Activated CD4-positive, alpha-beta T cell treated with anti-CD3 and anti-CD28 coated beads for 1 hour (primary cell): Measurements from ENCODE around the gene ADAM19.

Experiments
- DNase-seq: peaks from one replicate; pipeline ENCODE4 v3.0.0-alpha.2; 2020

The ADAM19 gene

GRCh38 chr5:157481265-157481664 is 94.3 kb downstream of the ADAM19 start:
- DNase-seq, result no peak

GRCh38 chr5:157479612-157480510 is 95.7 kb downstream of the ADAM19 start:
- DNase-seq, result no peak

GRCh38 chr5:157479166-157479565 is 96.4 kb downstream of the ADAM19 start:
- no peak for DNase-seq

GRCh38 chr5:157478726-157479125 is 96.8 kb downstream of the ADAM19 start:
- DNase-seq, result no peak

DNA sequence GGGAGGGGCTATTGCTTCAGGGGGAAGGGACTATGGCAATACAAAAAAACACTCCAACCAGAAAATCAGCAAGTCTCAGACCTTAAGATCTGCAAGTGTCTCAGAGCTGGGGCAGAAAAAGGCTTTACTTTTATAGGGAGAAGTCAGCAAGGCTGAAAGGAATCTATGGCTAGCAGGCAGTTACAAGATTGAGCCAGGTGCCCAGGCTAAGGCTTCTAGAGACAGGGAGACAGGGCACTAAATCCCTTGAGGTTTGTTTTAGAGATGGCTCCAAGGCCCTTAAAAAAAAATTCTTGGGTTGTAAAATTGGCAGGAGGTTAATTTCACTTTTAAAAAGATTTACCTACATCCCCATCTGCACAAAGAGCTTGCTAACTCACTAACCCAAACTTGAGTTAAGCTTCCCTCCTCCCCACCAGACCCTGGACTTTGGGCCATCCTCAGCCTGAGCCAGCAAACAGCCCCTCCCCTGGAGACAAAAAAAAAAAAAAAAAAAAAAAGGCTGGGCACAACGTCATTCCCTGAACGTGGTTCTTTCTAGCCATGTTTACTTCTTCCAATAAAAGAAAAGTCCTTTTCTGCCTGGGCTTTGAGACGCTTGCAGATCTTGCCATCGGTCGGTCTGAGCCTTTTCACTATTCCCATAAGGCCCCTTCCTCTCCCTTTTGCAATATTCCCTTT is 97.6 kb downstream of the ADAM19 start:
- DNase-seq, result no peak

DNA sequence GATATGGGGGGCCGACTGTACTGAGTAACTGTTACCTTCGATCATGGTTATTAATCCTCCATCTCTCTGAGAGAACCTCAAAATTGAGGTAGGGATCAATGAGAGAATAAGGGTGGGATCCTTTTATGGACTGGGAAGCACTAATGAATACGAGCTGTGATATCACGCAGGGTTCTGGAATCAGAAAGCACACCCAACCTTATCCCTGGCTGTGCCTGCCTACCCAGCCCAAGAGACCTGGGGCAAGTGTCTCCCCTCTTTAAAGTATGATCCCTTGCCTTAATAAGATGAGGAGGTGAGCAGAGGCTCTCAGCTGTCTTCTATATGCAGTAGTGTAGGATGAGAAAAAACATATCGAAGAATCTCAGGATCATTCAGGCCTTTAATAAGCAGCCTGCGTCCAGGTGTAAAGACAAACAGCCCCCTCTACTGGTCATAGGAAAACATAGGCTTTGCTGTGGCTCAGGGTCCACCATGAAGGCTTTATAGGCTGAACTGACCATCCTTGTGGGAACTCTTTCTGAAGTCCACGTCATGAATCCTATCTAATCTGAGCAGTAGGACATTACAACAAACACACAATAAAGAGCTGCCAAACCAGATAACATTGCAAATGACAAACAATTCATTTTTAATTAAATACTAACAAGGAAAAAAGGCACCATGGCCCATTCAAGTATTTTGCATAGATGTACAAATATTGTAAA is 98.7 kb downstream of the ADAM19 start:
- no peak for DNase-seq

DNA sequence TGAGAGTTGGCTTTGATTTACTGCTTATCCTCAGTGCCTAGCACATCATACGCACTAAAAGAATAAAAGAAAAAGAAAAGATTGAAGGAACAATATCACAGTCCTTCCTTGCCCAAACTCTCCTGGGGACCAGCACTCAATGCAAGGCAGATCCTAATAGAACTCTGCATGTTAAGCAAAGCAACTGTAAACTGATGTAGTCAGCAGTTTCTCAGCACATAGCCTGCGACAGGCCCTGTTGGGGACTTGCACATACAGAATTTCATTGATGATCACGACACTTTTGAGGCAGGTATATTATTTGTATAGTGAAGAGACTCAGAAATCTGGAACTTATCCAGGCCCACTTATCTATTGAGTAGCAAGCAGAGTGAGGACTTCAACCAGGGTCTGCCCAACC is 100.1 kb downstream of the ADAM19 start:
- DNase-seq, result no peak

DNA sequence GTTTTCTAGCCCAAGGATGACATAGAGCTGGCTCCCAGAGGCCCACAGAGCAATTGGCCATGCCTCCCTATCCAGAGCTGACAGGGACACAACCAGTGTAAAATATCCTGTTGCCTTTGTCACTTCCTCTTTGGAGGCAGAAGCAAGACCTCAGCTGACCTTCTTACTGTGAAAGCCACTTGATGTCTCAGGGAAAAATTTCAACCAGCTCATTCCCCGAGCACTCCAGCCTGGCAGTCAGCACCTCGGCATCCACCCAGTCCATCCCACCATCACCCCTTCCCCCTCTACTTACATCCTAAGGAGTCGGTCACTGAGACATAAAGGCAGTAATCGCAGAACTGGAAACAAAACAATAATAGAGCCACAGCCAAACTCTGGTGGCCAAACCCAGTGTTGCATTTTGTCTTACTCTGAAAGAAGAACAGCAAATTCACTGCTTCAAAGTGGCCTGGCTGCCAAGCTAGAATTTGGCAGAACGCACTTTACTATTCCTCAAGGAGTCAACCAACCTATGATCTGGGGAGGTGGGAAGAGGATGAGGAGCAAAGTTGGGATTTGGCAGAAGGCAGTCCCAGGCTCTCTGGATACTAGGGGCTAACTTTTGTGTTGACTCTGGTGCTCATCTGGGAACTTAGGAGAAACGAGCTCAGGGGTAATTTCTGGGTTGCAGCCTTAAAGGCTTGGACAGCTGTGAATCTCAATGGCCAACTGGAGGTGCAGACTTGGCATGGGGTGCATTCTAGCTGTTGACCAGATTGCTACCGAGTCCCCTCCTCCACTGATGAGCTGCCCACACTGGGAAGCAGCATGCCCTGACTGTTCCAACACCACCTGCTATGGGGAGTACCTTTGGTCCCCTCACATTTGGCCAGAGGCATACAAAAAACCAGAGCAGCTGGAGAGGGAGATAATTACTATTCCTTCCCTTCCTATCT is 101.9 kb downstream of the ADAM19 start:
- no peak for DNase-seq

- DNase-seq, result no peak
These were observed 103.9 kb downstream of the ADAM19 start for GRCh38 chr5:157471709-157472108.

DNA sequence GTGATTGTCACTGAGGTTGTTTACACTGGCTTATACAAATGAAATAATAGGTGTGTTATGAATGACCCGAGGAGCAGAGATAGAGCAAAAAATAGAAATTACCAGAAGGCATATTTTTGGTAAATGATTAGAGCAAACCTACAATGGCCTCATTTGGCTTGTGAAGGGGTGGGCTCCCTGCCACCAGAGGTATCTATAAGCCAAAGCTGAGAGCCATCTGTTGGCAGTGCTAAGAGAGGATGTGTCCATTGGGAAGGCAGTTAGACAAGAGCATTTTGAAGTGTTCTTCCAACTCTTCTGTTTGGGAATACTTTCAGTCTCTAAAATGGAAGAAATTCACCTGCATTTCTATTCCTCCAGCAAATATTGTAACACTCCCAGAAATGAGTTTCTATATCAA is 104.9 kb downstream of the ADAM19 start:
- DNase-seq, result no peak

DNA sequence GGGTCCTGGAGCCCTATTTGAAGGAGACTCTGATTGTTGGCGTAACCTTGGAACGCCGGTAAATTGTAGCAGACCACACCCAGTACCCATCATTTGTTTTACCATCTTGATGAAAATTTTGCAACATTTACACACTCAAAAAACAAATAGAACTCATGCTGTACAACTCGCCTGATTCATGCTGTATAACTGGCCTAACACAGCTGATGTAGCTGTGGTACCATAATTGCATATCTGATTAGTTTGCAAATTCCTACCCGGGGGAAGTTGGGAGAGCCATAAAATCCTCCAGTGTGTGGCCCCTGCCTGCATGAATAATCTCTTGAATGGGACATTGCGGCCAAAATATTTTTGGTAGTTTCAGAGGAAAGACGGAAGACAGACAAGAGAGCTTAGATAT is 105.9 kb downstream of the ADAM19 start:
- no peak for DNase-seq

GRCh38 chr5:157469073-157469472 is 106.5 kb downstream of the ADAM19 start:
- DNase-seq, result no peak

DNA sequence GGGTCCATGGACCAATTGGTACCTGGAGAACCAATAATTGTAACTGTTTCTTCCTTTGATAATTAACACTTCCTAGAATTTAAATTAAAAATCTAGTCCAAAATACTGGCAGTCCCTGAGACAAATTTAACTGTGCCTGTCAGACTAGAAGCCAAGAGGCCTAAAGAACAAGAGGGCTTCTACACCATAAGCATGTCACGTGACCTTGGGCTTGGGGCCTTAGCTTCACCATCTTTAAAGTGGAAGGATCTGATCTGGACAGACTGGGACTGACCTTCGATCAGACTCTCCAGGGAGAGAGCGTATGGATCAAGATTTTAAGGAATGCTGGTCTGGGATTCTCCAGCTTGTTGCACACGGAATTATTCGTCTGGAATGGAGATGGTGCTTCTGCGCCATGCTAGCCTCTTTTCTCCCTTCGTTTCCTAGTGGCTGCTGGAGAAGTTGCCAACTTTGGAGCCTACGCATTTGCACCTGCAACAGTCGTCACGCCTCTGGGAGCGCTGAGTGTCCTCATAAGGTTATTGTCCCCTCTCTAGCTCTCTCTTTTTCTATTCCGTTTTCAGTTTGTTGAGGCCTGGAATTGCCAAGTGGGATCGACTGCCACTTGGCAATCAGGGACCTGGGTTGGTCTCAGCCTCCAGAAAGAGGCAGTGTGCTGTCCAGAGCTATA is 107.1 kb downstream of the ADAM19 start:
- DNase-seq, result no peak

DNA sequence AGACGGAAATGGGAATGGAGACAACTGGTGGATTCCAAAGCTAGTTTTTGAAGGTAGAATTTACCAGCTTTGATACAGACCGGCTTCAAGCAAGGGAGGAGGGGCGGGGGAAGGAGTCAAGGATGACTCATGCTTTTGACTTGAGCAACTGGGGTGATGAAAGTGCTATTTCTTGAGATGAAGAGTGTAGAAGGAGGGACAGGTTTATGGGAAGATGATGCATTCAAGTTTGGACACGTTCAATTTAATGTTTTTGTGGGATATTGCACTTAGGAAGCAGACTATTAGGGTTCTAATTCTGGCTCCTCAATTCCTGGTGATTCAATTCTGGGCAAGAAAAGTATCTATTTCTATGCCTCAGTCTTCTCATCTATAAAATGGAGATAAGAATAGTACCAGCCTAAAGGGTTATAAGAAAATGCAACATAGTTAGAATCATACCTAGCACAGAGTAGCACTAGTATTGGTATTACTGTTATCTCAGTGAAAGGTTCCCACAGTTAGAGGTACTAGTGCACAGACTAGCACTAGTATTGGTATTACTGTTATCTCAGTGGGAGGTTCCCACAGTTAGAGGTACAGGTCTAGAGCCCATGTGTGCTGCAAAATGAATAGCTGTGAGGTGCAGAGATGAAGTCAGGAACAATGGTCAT is 110.9 kb downstream of the ADAM19 start:
- no peak for DNase-seq

- DNase-seq, result no peak
These were observed 111.7 kb downstream of the ADAM19 start for GRCh38 chr5:157463621-157464518.

- DNase-seq, result no peak
These were observed 112.5 kb downstream of the ADAM19 start for GRCh38 chr5:157463081-157463480.

- DNase-seq, result no peak
These were observed 114.4 kb downstream of the ADAM19 start for GRCh38 chr5:157460921-157461792.

GRCh38 chr5:157459715-157460599 is 115.6 kb downstream of the ADAM19 start, which contains the start of gene NIPAL4:
TSS of gene NIPAL4 (plus strand) at chr5:157460213. CDS start at chr5:157460321, 108 bp downstream.
- DNase-seq, result no peak
